ENCODE results near the gene LOC128125822.
"Not testable (repeated sequence)": the region's sequence is repeated elsewhere in the genome, so short reads cannot be mapped to it uniquely, and the experiment has no call there.

LOC128125822 gene

GRCh38 chr6:63522911-63523287 lies 49.4 kb upstream of the LOC128125822 start:
- not testable (repeated sequence) for H3K27ac Mint-ChIP-seq; H3K79me2 ChIP-seq (replicated peaks; ENCODE audit: insufficient read depth); H3K4me1 Mint-ChIP-seq; H3K27me3 Mint-ChIP-seq (ENCODE audit: insufficient read depth, low read depth, poor library complexity); H3K27ac ChIP-seq (ENCODE audit: low read depth); DNase-seq (ENCODE audit: low spot score); H3K4me1 ChIP-seq (ENCODE audit: insufficient read depth); H4K20me1 ChIP-seq (replicated peaks; ENCODE audit: insufficient read depth); H3K4me3 Mint-ChIP-seq; H3K36me3 ChIP-seq (ENCODE audit: insufficient read depth); H3F3A ChIP-seq (replicated peaks; ENCODE audit: low read depth); H3K27me3 ChIP-seq (ENCODE audit: insufficient read depth); H3K36me3 Mint-ChIP-seq (ENCODE audit: low read depth); H3K4me2 ChIP-seq; H3K9me2 ChIP-seq (ENCODE audit: insufficient read depth); ATAC-seq; H3K4me3 ChIP-seq
- peak overlapping the region; percentile 49; the same call in 1 of the 2 replicates for H2AFZ ChIP-seq
- H3K9me3 Mint-ChIP-seq, result peaks cover 11% of the 10 kb centered on the region; the same call in 2 of the 3 replicates

- no peak for ATAC-seq
- no peaks in the 10 kb centered on the region for H3K27me3 ChIP-seq (ENCODE audit: insufficient read depth)
- H3K9me3 Mint-ChIP-seq, result peaks cover 11% of the 10 kb centered on the region; the same call in 2 of the 3 replicates
- H3K36me3 Mint-ChIP-seq (ENCODE audit: low read depth), result no peaks in the 10 kb centered on the region
- H3K4me3 ChIP-seq, result no peak overlapping the region
- H3K79me2 ChIP-seq (replicated peaks; ENCODE audit: insufficient read depth), result no peaks in the 10 kb centered on the region
- H4K20me1 ChIP-seq (replicated peaks; ENCODE audit: insufficient read depth), result no peaks in the 10 kb centered on the region
- H3K27ac Mint-ChIP-seq, result no peak overlapping the region
- no peak for DNase-seq (ENCODE audit: low spot score)
- H3K4me3 Mint-ChIP-seq, result no peak overlapping the region
- no peaks in the 10 kb centered on the region for H3K36me3 ChIP-seq (ENCODE audit: insufficient read depth)
- H2AFZ ChIP-seq, result no peak overlapping the region
- H3F3A ChIP-seq (replicated peaks; ENCODE audit: low read depth), result no peaks in the 10 kb centered on the region
- H3K4me2 ChIP-seq, result no peak overlapping the region
- H3K27me3 Mint-ChIP-seq (ENCODE audit: insufficient read depth, low read depth, poor library complexity), result peaks cover 2% of the 10 kb centered on the region
- no peaks in the 10 kb centered on the region for H3K4me1 ChIP-seq (ENCODE audit: insufficient read depth)
- H3K9me2 ChIP-seq (ENCODE audit: insufficient read depth), result no peaks in the 10 kb centered on the region
- no peaks in the 10 kb centered on the region for H3K4me1 Mint-ChIP-seq
- no peak overlapping the region for H3K27ac ChIP-seq (ENCODE audit: low read depth)
- TF ChIP-seq, protein P1, sequence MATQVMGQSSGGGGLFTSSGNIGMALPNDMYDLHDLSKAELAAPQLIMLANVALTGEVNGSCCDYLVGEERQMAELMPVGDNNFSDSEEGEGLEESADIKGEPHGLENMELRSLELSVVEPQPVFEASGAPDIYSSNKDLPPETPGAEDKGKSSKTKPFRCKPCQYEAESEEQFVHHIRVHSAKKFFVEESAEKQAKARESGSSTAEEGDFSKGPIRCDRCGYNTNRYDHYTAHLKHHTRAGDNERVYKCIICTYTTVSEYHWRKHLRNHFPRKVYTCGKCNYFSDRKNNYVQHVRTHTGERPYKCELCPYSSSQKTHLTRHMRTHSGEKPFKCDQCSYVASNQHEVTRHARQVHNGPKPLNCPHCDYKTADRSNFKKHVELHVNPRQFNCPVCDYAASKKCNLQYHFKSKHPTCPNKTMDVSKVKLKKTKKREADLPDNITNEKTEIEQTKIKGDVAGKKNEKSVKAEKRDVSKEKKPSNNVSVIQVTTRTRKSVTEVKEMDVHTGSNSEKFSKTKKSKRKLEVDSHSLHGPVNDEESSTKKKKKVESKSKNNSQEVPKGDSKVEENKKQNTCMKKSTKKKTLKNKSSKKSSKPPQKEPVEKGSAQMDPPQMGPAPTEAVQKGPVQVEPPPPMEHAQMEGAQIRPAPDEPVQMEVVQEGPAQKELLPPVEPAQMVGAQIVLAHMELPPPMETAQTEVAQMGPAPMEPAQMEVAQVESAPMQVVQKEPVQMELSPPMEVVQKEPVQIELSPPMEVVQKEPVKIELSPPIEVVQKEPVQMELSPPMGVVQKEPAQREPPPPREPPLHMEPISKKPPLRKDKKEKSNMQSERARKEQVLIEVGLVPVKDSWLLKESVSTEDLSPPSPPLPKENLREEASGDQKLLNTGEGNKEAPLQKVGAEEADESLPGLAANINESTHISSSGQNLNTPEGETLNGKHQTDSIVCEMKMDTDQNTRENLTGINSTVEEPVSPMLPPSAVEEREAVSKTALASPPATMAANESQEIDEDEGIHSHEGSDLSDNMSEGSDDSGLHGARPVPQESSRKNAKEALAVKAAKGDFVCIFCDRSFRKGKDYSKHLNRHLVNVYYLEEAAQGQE (IDR thresholded peaks at IDR 0.05; ENCODE audit: unreplicated experiment), result no peak
- TF ChIP-seq CTCF (conservative IDR thresholded peaks at IDR 0.05; ENCODE audit: low read depth in 2 of 2) (no peak), CREB1 (CRISPR knock-in tag; IDR thresholded peaks at IDR 0.05; ENCODE audit: low read depth) (no peak), ZNF331 (CRISPR knock-in tag; IDR thresholded peaks at IDR 0.05; ENCODE audit: low read depth) (no peak), STAT1 (IDR thresholded peaks at IDR 0.05; ENCODE audit: unreplicated experiment) (no peak), NANOG (IDR thresholded peaks at IDR 0.05; ENCODE audit: borderline replicate concordance) (no peak), JUNB (IDR thresholded peaks at IDR 0.05; ENCODE audit: unreplicated experiment) (no peak), ETS1 (IDR thresholded peaks at IDR 0.05) (no peak), POLR2AphosphoS5 (IDR thresholded peaks at IDR 0.05; ENCODE audit: low read depth) (no peak)
- TF ChIP-seq, protein P2, sequence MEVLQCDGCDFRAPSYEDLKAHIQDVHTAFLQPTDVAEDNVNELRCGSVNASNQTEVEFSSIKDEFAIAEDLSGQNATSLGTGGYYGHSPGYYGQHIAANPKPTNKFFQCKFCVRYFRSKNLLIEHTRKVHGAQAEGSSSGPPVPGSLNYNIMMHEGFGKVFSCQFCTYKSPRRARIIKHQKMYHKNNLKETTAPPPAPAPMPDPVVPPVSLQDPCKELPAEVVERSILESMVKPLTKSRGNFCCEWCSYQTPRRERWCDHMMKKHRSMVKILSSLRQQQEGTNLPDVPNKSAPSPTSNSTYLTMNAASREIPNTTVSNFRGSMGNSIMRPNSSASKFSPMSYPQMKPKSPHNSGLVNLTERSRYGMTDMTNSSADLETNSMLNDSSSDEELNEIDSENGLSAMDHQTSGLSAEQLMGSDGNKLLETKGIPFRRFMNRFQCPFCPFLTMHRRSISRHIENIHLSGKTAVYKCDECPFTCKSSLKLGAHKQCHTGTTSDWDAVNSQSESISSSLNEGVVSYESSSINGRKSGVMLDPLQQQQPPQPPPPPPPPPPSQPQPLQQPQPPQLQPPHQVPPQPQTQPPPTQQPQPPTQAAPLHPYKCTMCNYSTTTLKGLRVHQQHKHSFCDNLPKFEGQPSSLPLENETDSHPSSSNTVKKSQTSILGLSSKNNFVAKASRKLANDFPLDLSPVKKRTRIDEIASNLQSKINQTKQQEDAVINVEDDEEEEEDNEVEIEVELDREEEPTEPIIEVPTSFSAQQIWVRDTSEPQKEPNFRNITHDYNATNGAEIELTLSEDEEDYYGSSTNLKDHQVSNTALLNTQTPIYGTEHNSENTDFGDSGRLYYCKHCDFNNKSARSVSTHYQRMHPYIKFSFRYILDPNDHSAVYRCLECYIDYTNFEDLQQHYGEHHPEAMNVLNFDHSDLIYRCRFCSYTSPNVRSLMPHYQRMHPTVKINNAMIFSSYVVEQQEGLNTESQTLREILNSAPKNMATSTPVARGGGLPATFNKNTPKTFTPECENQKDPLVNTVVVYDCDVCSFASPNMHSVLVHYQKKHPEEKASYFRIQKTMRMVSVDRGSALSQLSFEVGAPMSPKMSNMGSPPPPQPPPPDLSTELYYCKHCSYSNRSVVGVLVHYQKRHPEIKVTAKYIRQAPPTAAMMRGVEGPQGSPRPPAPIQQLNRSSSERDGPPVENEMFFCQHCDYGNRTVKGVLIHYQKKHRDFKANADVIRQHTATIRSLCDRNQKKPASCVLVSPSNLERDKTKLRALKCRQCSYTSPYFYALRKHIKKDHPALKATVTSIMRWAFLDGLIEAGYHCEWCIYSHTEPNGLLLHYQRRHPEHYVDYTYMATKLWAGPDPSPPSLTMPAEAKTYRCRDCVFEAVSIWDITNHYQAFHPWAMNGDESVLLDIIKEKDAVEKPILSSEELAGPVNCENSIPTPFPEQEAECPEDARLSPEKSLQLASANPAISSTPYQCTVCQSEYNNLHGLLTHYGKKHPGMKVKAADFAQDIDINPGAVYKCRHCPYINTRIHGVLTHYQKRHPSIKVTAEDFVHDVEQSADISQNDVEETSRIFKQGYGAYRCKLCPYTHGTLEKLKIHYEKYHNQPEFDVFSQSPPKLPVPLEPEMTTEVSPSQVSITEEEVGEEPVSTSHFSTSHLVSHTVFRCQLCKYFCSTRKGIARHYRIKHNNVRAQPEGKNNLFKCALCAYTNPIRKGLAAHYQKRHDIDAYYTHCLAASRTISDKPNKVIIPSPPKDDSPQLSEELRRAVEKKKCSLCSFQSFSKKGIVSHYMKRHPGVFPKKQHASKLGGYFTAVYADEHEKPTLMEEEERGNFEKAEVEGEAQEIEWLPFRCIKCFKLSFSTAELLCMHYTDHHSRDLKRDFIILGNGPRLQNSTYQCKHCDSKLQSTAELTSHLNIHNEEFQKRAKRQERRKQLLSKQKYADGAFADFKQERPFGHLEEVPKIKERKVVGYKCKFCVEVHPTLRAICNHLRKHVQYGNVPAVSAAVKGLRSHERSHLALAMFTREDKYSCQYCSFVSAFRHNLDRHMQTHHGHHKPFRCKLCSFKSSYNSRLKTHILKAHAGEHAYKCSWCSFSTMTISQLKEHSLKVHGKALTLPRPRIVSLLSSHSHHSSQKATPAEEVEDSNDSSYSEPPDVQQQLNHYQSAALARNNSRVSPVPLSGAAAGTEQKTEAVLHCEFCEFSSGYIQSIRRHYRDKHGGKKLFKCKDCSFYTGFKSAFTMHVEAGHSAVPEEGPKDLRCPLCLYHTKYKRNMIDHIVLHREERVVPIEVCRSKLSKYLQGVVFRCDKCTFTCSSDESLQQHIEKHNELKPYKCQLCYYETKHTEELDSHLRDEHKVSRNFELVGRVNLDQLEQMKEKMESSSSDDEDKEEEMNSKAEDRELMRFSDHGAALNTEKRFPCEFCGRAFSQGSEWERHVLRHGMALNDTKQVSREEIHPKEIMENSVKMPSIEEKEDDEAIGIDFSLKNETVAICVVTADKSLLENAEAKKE (CRISPR knock-in tag; IDR thresholded peaks at IDR 0.05), result no peak
Observed at GRCh38 chr6:63523630-63524029, 48.6 kb upstream of the LOC128125822 start.

Data from GM23338 (cell line).